ENCODE data around the gene FGF9.

Gene FGF9

GRCh38 chr13:21744149-21744548 is 73.3 kb downstream of the FGF9 start:
- H3K9ac ChIP-seq (ENCODE audit: low read depth, low read length) = no peak overlapping the region
- H3K4me1 ChIP-seq (ENCODE audit: insufficient read depth, low read length) = no peaks in the 10 kb centered on the region
- no peaks in the 10 kb centered on the region for H3K36me3 ChIP-seq (ENCODE audit: insufficient read depth, low read length)
- no peaks in the 10 kb centered on the region for H3K9me3 ChIP-seq (ENCODE audit: control insufficient read depth, insufficient read depth, low read length)

GRCh38 chr13:21745307-21745706 is 74.4 kb downstream of the FGF9 start:
- no peaks in the 10 kb centered on the region for H3K4me1 ChIP-seq (ENCODE audit: insufficient read depth, low read length)
- no peaks in the 10 kb centered on the region for H3K36me3 ChIP-seq (ENCODE audit: insufficient read depth, low read length)
- no peaks in the 10 kb centered on the region; the same call in 1 of the 2 replicates for H3K9me3 ChIP-seq (ENCODE audit: control insufficient read depth, insufficient read depth, low read length)
- no peak overlapping the region for H3K9ac ChIP-seq (ENCODE audit: low read depth, low read length)

GRCh38 chr13:21747456-21747855 is 76.6 kb downstream of the FGF9 start:
- no peaks in the 10 kb centered on the region; the same call in 1 of the 2 replicates for H3K9me3 ChIP-seq (ENCODE audit: control insufficient read depth, insufficient read depth, low read length)
- H3K36me3 ChIP-seq (ENCODE audit: insufficient read depth, low read length) = no peaks in the 10 kb centered on the region
- H3K4me1 ChIP-seq (ENCODE audit: insufficient read depth, low read length) = no peaks in the 10 kb centered on the region
- H3K9ac ChIP-seq (ENCODE audit: low read depth, low read length) = no peak overlapping the region

GRCh38 chr13:21748166-21748565 is 77.3 kb downstream of the FGF9 start:
- no peaks in the 10 kb centered on the region for H3K36me3 ChIP-seq (ENCODE audit: insufficient read depth, low read length)
- no peaks in the 10 kb centered on the region; the same call in 1 of the 2 replicates for H3K9me3 ChIP-seq (ENCODE audit: control insufficient read depth, insufficient read depth, low read length)
- no peak overlapping the region for H3K9ac ChIP-seq (ENCODE audit: low read depth, low read length)
- no peaks in the 10 kb centered on the region for H3K4me1 ChIP-seq (ENCODE audit: insufficient read depth, low read length)

GRCh38 chr13:21749410-21749809 is 78.5 kb downstream of the FGF9 start:
- no peak overlapping the region for H3K9ac ChIP-seq (ENCODE audit: low read depth, low read length)
- no peaks in the 10 kb centered on the region; the same call in 1 of the 2 replicates for H3K9me3 ChIP-seq (ENCODE audit: control insufficient read depth, insufficient read depth, low read length)
- no peaks in the 10 kb centered on the region for H3K36me3 ChIP-seq (ENCODE audit: insufficient read depth, low read length)
- no peaks in the 10 kb centered on the region for H3K4me1 ChIP-seq (ENCODE audit: insufficient read depth, low read length)

GRCh38 chr13:21752501-21752900 is 81.6 kb downstream of the FGF9 start:
- Histone ChIP-seq H3K9me3 (ENCODE audit: control insufficient read depth, insufficient read depth, low read length) (no peaks in the 10 kb centered on the region; the same call in 1 of the 2 replicates), H3K36me3 (ENCODE audit: insufficient read depth, low read length) (no peaks in the 10 kb centered on the region), H3K9ac (ENCODE audit: low read depth, low read length) (no peak overlapping the region), H3K4me1 (ENCODE audit: insufficient read depth, low read length) (no peaks in the 10 kb centered on the region)

- H3K36me3 ChIP-seq (ENCODE audit: insufficient read depth, low read length) = no peaks in the 10 kb centered on the region
- H3K4me1 ChIP-seq (ENCODE audit: insufficient read depth, low read length) = no peaks in the 10 kb centered on the region
- no peak overlapping the region for H3K9ac ChIP-seq (ENCODE audit: low read depth, low read length)
- H3K9me3 ChIP-seq (ENCODE audit: control insufficient read depth, insufficient read depth, low read length) = no peaks in the 10 kb centered on the region; the same call in 1 of the 2 replicates
These were observed 82.3 kb downstream of the FGF9 start for GRCh38 chr13:21753117-21753729.

All from ES-I3 (cell line).